OCI-LY7 (cell line): ENCODE data around the gene PRR16. TPM values are rescaled to one million over a fixed set of nuclear protein-coding genes. Genes with fewer than 3 reads are reported as not detected.
"Not testable (repeated sequence)": the region's sequence is repeated elsewhere in the genome, so short reads cannot be mapped to it uniquely, and the experiment has no call there.

ENCODE experiments used
- BruUV-seq: library from RNA; stranded (reverse); fragments of 400-500 nt; replicated peaks from 2 replicates; lab custom pipeline; 2021; lab: Mats Ljungman, UMichigan
- CTCF ChIA-PET: fragments of 300-600 bp; sonication (Branson Sonifier 250); formaldehyde crosslinking; loops from one replicate; lab custom pipeline; 2022; ENCODE audit warnings: antibody characterized with exemption; ENCODE audit not compliant: unreplicated experiment; lab: Charles Lee
- POLR2A ChIA-PET: fragments of 300-600 bp; sonication (Branson Sonifier 250); formaldehyde crosslinking; loops from one replicate; lab custom pipeline; 2022; ENCODE audit warnings: antibody characterized with exemption; lab: Charles Lee
- DNase-seq: peaks from one replicate; pipeline ENCODE4 v3.0.0-alpha.2; 2015; ENCODE audit warnings: low spot score
- H2AFZ ChIP-seq: fragments of 200-600 bp; sonication (generic), shearing (Covaris generic); 2 replicates; pipeline ENCODE4 v1.6.1; 2014; ENCODE audit warnings: mild to moderate bottlenecking, antibody characterized with exemption, low read length, moderate library complexity
- H3K27ac ChIP-seq: fragments of 200-600 bp; sonication (generic); 2 replicates; pipeline ENCODE4 v1.5.1; 2014; ENCODE audit warnings: mixed run types, low read depth, mild to moderate bottlenecking, moderate library complexity, low read length, inconsistent platforms; ENCODE audit not compliant: poor library complexity, severe bottlenecking
- H3K36me3 ChIP-seq: fragments of 200-600 bp; sonication (generic); 2 replicates; pipeline ENCODE4 v1.6.1; 2014; ENCODE audit warnings: mild to moderate bottlenecking, antibody characterized with exemption, low read length, moderate library complexity, mixed read lengths; ENCODE audit not compliant: insufficient read depth
- H3K4me1 ChIP-seq: fragments of 200-600 bp; sonication (generic); 2 replicates; pipeline ENCODE4 v1.5.1; 2014; ENCODE audit warnings: mild to moderate bottlenecking, low read length; ENCODE audit not compliant: insufficient read depth, poor library complexity, severe bottlenecking
- H3K4me2 ChIP-seq: fragments of 200-600 bp; sonication (generic); 2 replicates; pipeline ENCODE4 v1.6.1; 2014; ENCODE audit warnings: mild to moderate bottlenecking, low read length
- H3K4me3 ChIP-seq: fragments of 200-600 bp; sonication (generic); 2 replicates; pipeline ENCODE4 v1.5.1; 2014; ENCODE audit warnings: mild to moderate bottlenecking, low read depth, low read length; ENCODE audit not compliant: poor library complexity, severe bottlenecking
- H3K79me2 ChIP-seq: fragments of 200-600 bp; sonication (generic); 2 replicates; pipeline ENCODE4 v1.6.1; 2016; ENCODE audit warnings: low read depth, mild to moderate bottlenecking, low read length, moderate library complexity, mixed read lengths; ENCODE audit not compliant: insufficient read depth
- H3K9me2 ChIP-seq: fragments of 200-600 bp; sonication (generic); 2 replicates; pipeline ENCODE4 v1.6.1; 2016; ENCODE audit warnings: mild to moderate bottlenecking, low read length, mixed read lengths; ENCODE audit not compliant: insufficient read depth
- H3K9me3 ChIP-seq: fragments of 200-600 bp; sonication (generic); 2 replicates; pipeline ENCODE4 v1.6.1; 2014; ENCODE audit warnings: mild to moderate bottlenecking, mixed run types, low read length, mixed read lengths
- H4K20me1 ChIP-seq: fragments of 200-600 bp; sonication (generic); 2 replicates; pipeline ENCODE4 v1.6.1; 2014; ENCODE audit warnings: mild to moderate bottlenecking, antibody characterized with exemption, low read length, moderate library complexity, mixed read lengths; ENCODE audit not compliant: insufficient read depth
- EZH2phosphoT487 ChIP-seq: fragments of 200-600 bp; sonication (generic); IDR thresholded peaks from 2 replicates; pipeline ENCODE4 v1.6.1; 2018; ENCODE audit warnings: low read depth, borderline replicate concordance, mild to moderate bottlenecking, mixed run types, antibody characterized with exemption, low read length, moderate library complexity, mixed read lengths
- intact Hi-C: fragments of 100-400 bp; cut with micrococcal nuclease; formaldehyde crosslinking; loops from one replicate; pipeline ENCODE4 v1.10.0; 2022; ENCODE audit not compliant: unreplicated experiment
- total RNA-seq, 2 experiments: library from RNA; depleted of rRNA in 1 of 2; stranded (reverse); fragments of >200 nt in 1 of 2; shearing (Covaris generic) in 1 of 2; gene quantifications; 2 replicates each; pipeline ENCODE4 v1.2.3, GENCODE V29; 2014 to 2022
- TF ChIP-seq, protein P1 (sequence below): fragments of 200-600 bp; sonication (generic); conservative IDR thresholded peaks from 2 replicates; pipeline ENCODE4 v1.5.1; 2014; ENCODE audit warnings: mild to moderate bottlenecking, antibody characterized with exemption, low read length, moderate library complexity, mixed read lengths

Gene PRR16
- total RNA-seq, 2 experiments from 2014 or later, result not detected

DNA sequence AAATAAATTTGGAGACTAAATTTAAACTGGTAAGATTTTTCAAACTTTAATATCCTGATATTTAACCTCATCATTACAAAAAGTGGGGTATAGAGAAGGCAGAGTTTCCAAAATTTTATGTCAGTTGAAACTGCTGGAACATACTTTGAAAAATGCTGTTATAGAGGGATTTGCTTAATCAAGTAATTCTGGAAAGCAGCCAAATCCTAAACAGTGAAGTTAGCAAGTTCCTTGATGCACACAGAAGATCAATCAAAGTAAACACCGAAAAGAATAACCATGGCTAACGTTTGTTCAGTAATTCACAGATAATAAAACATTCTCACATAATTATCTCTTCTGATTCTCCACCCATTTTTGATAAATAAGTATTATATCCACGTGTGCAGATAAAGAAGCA is 8.1 kb upstream of the PRR16 start:
- Histone ChIP-seq H3K9me2 (no peaks in the 10 kb centered on the region), H3K79me2 (no peaks in the 10 kb centered on the region), H2AFZ (no peak overlapping the region), H3K27ac (no peak overlapping the region), H3K4me1 (peaks cover 9% of the 10 kb centered on the region), H3K4me2 (no peak overlapping the region), H3K9me3 (no peaks in the 10 kb centered on the region), H4K20me1 (no peaks in the 10 kb centered on the region), H3K4me3 (no peak overlapping the region), H3K36me3 (no peaks in the 10 kb centered on the region)
- intact Hi-C loops, result no loop called here
- POLR2A ChIA-PET, result interaction anchor here (0.6 kb wide), 1 partner anchor 73 kb away, joined by 3 read pairs; no protein-coding TSS in a partner anchor
- CTCF ChIA-PET, result no interaction called here
- no TSS peak for BruUV-seq
- TF ChIP-seq, protein P1, sequence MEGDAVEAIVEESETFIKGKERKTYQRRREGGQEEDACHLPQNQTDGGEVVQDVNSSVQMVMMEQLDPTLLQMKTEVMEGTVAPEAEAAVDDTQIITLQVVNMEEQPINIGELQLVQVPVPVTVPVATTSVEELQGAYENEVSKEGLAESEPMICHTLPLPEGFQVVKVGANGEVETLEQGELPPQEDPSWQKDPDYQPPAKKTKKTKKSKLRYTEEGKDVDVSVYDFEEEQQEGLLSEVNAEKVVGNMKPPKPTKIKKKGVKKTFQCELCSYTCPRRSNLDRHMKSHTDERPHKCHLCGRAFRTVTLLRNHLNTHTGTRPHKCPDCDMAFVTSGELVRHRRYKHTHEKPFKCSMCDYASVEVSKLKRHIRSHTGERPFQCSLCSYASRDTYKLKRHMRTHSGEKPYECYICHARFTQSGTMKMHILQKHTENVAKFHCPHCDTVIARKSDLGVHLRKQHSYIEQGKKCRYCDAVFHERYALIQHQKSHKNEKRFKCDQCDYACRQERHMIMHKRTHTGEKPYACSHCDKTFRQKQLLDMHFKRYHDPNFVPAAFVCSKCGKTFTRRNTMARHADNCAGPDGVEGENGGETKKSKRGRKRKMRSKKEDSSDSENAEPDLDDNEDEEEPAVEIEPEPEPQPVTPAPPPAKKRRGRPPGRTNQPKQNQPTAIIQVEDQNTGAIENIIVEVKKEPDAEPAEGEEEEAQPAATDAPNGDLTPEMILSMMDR, result no peak
- TF ChIP-seq EZH2phosphoT487, result no peak
- DNase-seq, result no peak

DNA sequence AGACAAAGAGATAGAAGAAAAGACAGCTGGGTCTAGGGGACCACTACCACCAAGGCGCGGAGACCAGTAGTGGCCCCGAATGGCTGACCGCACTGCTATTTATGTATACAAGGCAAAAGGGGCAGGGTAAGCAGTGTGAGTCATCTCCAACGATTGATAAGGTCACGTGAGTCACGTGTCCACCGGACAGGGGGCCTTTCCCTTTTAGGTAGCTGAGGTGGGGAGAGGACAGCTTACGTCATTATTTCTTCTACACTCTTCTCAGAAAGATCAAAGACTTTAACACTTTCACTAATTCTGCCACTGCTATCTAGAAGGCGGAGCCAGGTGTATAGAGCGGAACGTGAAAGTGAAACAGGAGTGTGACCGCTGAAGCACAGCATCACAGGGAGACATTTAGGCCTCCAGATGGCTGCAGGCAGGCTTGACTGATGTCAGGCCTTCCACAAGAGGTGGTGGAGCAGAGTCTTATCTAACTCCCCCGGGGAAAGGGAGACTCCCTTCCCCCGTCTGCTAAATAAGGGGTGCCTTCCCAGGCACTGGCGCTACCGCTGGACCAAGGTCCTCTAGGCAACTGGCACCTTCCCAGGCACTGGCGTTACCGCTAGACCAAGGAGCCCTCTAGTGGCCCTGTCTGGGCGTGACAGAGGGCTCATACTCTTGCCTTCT is 6.1 kb upstream of the PRR16 start:
- TF ChIP-seq, protein P1, result peak; percentile 80
- TF ChIP-seq EZH2phosphoT487, result no peak
- H4K20me1 ChIP-seq, result no peaks in the 10 kb centered on the region
- ChIA-PET POLR2A (no interaction called here), CTCF (no interaction called here)
- intact Hi-C loops, result no loop called here
- peak overlapping the region; percentile 33 for H3K27ac ChIP-seq
- peaks cover 9% of the 10 kb centered on the region for H3K4me1 ChIP-seq
- DNase-seq, result peak; percentile 90
- H3K9me2 ChIP-seq, result no peaks in the 10 kb centered on the region
- peak overlapping the region; percentile 82 for H2AFZ ChIP-seq
- BruUV-seq, result no TSS peak
- no peaks in the 10 kb centered on the region for H3K79me2 ChIP-seq
- H3K4me3 ChIP-seq, result peak overlapping the region; percentile 61
- H3K4me2 ChIP-seq, result peak overlapping the region; percentile 55
- H3K36me3 ChIP-seq, result no peaks in the 10 kb centered on the region
- H3K9me3 ChIP-seq, result no peaks in the 10 kb centered on the region

DNA sequence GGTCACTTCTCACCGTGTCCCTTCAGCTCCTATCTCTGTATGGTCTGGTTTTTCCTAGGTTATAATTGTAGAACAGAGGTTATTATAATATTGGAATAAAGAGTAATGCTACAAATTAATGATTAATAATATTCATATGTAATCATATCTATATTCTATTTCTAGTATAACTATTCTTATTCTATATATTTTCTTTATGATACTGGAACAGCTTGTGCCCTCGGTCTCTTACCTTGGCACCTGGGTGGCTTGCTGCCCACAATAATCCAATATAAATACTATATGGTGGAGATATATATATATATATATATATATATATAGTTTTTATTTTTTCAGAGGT is 5.6 kb upstream of the PRR16 start:
- Histone ChIP-seq H3K4me3 (peak overlapping the region; percentile 61), H3K27ac (peak overlapping the region; percentile 33), H3K4me2 (peak overlapping the region; percentile 55)
- DNase-seq, H2AFZ ChIP-seq, BruUV-seq, H3K9me3 ChIP-seq, H3K36me3 ChIP-seq, H4K20me1 ChIP-seq, CTCF ChIA-PET, H3K79me2 ChIP-seq, H3K9me2 ChIP-seq, intact Hi-C loops, H3K4me1 ChIP-seq: not testable (repeated sequence)
- POLR2A ChIA-PET, result interaction anchor here (0.7 kb wide), 1 partner anchor 1643 kb away, joined by 3 read pairs; no protein-coding TSS in a partner anchor
- TF ChIP-seq, protein P1, result peak; percentile 16; the same call in 1 of the 2 replicates
